Activated CD8-positive, alpha-beta T cell treated with anti-CD3 and anti-CD28 coated beads for 36 hours (primary cell): ENCODE data around the gene PPP6R2. TPM values are rescaled to one million over a fixed set of nuclear protein-coding genes. Genes with fewer than 3 reads are reported as not detected.

Source experiments
- ATAC-seq: fragments of 200-7000 bp; cut with Tn5 transposase; one replicate; pipeline ENCODE4 v1.10.0; 2021; ENCODE audit warnings: mild to moderate bottlenecking, moderate library complexity
- CTCF ChIA-PET: fragments of 350-600 bp; sonication (Branson Sonifier 250); formaldehyde crosslinking; loops from one replicate; lab custom pipeline; 2021; ENCODE audit warnings: antibody characterized with exemption; lab: Charles Lee
- POLR2A ChIA-PET: fragments of 350-600 bp; sonication (Branson Sonifier 250); formaldehyde crosslinking; loops from one replicate; lab custom pipeline; 2021; ENCODE audit warnings: antibody characterized with exemption; lab: Charles Lee
- DNase-seq: peaks from one replicate; pipeline ENCODE4 v3.0.0-alpha.2; 2020
- H3K27ac Mint-ChIP-seq: one replicate; pipeline ENCODE4 v1.8.0; 2021; ENCODE audit warnings: mild to moderate bottlenecking, mixed read lengths
- H3K27me3 Mint-ChIP-seq: one replicate; pipeline ENCODE4 v1.8.0; 2021; ENCODE audit warnings: mixed read lengths
- H3K36me3 Mint-ChIP-seq: one replicate; pipeline ENCODE4 v1.8.0; 2021; ENCODE audit warnings: low read depth, mixed read lengths
- H3K4me1 Mint-ChIP-seq: one replicate; pipeline ENCODE4 v1.8.0; 2021; ENCODE audit warnings: low read depth, mixed read lengths
- H3K4me3 Mint-ChIP-seq: one replicate; pipeline ENCODE4 v1.8.0; 2021; ENCODE audit warnings: mild to moderate bottlenecking, moderate library complexity, mixed read lengths
- H3K9me3 Mint-ChIP-seq: one replicate; pipeline ENCODE4 v1.8.0; 2021; ENCODE audit warnings: mixed read lengths
- CTCF ChIP-seq: fragments of 200-600 bp; IDR thresholded peaks from one replicate; pipeline ENCODE4 v1.8.0; 2022; ENCODE audit warnings: antibody characterized with exemption, mild to moderate bottlenecking
- intact Hi-C: fragments of 100-400 bp; cut with micrococcal nuclease; formaldehyde crosslinking; loops from one replicate; pipeline ENCODE4 v1.10.0; 2022
- total RNA-seq, 2 experiments: library from RNA; stranded (reverse); gene quantifications; one replicate each; pipeline ENCODE4 v1.2.3, GENCODE V29; 2021

Gene PPP6R2
- total RNA-seq, 2 experiments from 2014 or later, result 44.2 to 44.3 TPM

- intact Hi-C loops, result no loop called here
- no peaks in the 10 kb centered on the region for H3K27me3 Mint-ChIP-seq
- no peak overlapping the region for H3K27ac Mint-ChIP-seq
- no peak for DNase-seq
- no peak for TF ChIP-seq CTCF
- ATAC-seq, result no peak
- CTCF ChIA-PET, result no interaction called here
- peaks cover 13% of the 10 kb centered on the region for H3K36me3 Mint-ChIP-seq
- POLR2A ChIA-PET, result no interaction called here
- no peak overlapping the region for H3K4me3 Mint-ChIP-seq
- no peaks in the 10 kb centered on the region for H3K4me1 Mint-ChIP-seq
- no peaks in the 10 kb centered on the region for H3K9me3 Mint-ChIP-seq
Measured at GRCh38 chr22:50416996-50417395, 73.9 kb downstream of the PPP6R2 start.

GRCh38 chr22:50417411-50418210, 74.5 kb downstream of the PPP6R2 start:
- TF ChIP-seq CTCF, result no peak
- Mint-ChIP-seq H3K36me3 (peaks cover 17% of the 10 kb centered on the region), H3K27ac (no peak overlapping the region), H3K4me3 (no peak overlapping the region), H3K27me3 (no peaks in the 10 kb centered on the region), H3K4me1 (no peaks in the 10 kb centered on the region), H3K9me3 (no peaks in the 10 kb centered on the region)
- POLR2A ChIA-PET, result no interaction called here
- no peak for DNase-seq
- ATAC-seq, result no peak
- intact Hi-C loops, result no loop called here
- CTCF ChIA-PET, result interaction anchor here (0.7 to 1.1 kb wide), 2 partner anchors 58 to 81 kb away, joined by 3 read pairs; no protein-coding TSS in a partner anchor

GRCh38 chr22:50418624-50419023, 75.5 kb downstream of the PPP6R2 start:
- no peaks in the 10 kb centered on the region for H3K4me1 Mint-ChIP-seq
- intact Hi-C loops, result no loop called here
- no peak overlapping the region for H3K27ac Mint-ChIP-seq
- H3K36me3 Mint-ChIP-seq, result peaks cover 17% of the 10 kb centered on the region
- CTCF ChIA-PET, result no interaction called here
- DNase-seq, result no peak
- ATAC-seq, result no peak
- H3K4me3 Mint-ChIP-seq, result no peak overlapping the region
- POLR2A ChIA-PET, result no interaction called here
- TF ChIP-seq CTCF, result no peak
- no peaks in the 10 kb centered on the region for H3K27me3 Mint-ChIP-seq
- no peaks in the 10 kb centered on the region for H3K9me3 Mint-ChIP-seq

GRCh38 chr22:50419116-50419515, 76.0 kb downstream of the PPP6R2 start:
- H3K4me1 Mint-ChIP-seq, result no peaks in the 10 kb centered on the region
- ATAC-seq (no peak), DNase-seq (no peak)
- intact Hi-C loops, result no loop called here
- TF ChIP-seq CTCF, result no peak
- H3K27me3 Mint-ChIP-seq, result no peaks in the 10 kb centered on the region
- no peak overlapping the region for H3K4me3 Mint-ChIP-seq
- H3K36me3 Mint-ChIP-seq, result peaks cover 15% of the 10 kb centered on the region
- H3K9me3 Mint-ChIP-seq, result no peaks in the 10 kb centered on the region
- no peak overlapping the region for H3K27ac Mint-ChIP-seq
- CTCF ChIA-PET, result no interaction called here
- POLR2A ChIA-PET, result no interaction called here

GRCh38 chr22:50420015-50420414, 76.9 kb downstream of the PPP6R2 start:
- Mint-ChIP-seq H3K4me1 (no peaks in the 10 kb centered on the region), H3K9me3 (no peaks in the 10 kb centered on the region), H3K4me3 (no peak overlapping the region), H3K27ac (no peak overlapping the region), H3K27me3 (no peaks in the 10 kb centered on the region), H3K36me3 (peaks cover 20% of the 10 kb centered on the region)
- ATAC-seq (no peak), DNase-seq (no peak)
- ChIA-PET CTCF (no interaction called here), POLR2A (interaction anchor here (0.9 kb wide), 1 partner anchor 120 kb away, joined by 3 read pairs; no protein-coding TSS in a partner anchor)
- no peak for TF ChIP-seq CTCF
- intact Hi-C loops, result no loop called here
